ENCODE measurements around the gene CNTNAP5. TPM values are rescaled to one million over a fixed set of nuclear protein-coding genes. Genes with fewer than 3 reads are reported as not detected.

CNTNAP5 gene
- total and polyA plus RNA-seq, 3 donors from 2014 or later, result 0.29 to 0.39 (median 0.31) TPM

GRCh38 chr2:124798551-124798950, 773.5 kb downstream of the CNTNAP5 start:
- intact Hi-C loops (cut with DNase I; ENCODE audit: low total_unique reads), result no loop called here
- Histone ChIP-seq H3K27ac (no peak overlapping the region), H3K4me3 (no peak overlapping the region), H3K4me1 (no peaks in the 10 kb centered on the region), H3K27me3 (no peaks in the 10 kb centered on the region), H3K9me3 (no peaks in the 10 kb centered on the region), H3K36me3 (ENCODE audit: low read depth, missing control alignments) (no peaks in the 10 kb centered on the region)
- TF ChIP-seq POLR2A (IDR thresholded peaks at IDR 0.05), result no peak
- TF ChIP-seq CTCF (IDR thresholded peaks at IDR 0.05), result no peak
- DNase-seq, result no peak
- WGBS, 2 donors, result 54 to 75% methylated on average over 1 of the region's 1 CpG

DNA sequence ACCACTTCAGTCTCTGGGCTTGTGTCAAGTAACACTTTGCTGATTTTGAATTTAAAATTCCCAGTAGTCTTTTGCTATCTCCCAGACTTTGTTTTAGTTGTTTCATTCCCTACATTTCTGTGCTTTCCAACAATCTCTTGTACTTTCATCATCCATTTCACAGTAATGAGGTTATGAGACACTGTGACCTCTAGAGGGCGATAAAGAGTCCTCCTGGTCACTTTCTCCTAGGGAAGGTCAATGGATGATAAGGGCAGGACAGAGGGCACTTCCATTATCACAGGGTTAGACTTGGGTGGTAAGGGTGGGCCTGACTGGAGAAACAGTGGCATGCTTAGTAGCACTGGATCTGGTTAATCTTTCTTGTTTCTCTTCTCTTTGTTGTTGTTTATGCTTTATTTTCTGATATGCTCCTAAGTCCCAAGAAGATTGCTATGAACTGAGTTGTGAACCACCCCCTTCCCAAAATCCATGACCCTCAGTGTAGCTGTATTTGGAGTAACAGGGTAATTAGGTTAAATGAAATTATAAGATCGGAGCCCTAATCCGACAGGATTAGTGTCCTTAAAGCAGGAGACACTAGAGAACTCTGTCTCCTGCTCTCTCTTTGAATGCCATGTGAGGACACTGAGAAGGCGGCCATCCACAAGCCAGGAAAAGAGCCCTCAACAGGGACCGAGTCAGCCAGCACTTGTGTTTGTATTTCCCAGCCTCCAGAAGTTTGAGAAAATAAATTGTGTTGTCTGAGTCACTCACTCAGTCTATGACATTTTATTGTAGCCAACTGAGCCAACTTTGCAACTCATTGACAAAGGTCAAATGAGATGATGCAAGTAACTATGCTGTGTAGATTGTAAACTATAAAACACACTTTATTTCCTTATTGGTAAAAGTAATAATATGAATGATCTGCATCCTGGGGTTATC, 779.2 kb downstream of the CNTNAP5 start:
- WGBS, 2 donors, result 67 to 72% methylated on average over 5 of the region's 5 CpGs
- Histone ChIP-seq H3K4me3 (no peak overlapping the region), H3K27me3 (no peaks in the 10 kb centered on the region), H3K36me3 (ENCODE audit: low read depth, missing control alignments) (no peaks in the 10 kb centered on the region), H3K27ac (no peak overlapping the region), H3K4me1 (no peaks in the 10 kb centered on the region), H3K9me3 (no peaks in the 10 kb centered on the region)
- no peak for TF ChIP-seq POLR2A (IDR thresholded peaks at IDR 0.05)
- peak in 2 of 3 experiments; percentile 22 to 64 for TF ChIP-seq CTCF (IDR thresholded peaks at IDR 0.05)
- intact Hi-C loops (cut with DNase I; ENCODE audit: low total_unique reads), result no loop called here
- peak; percentile 20 for DNase-seq

DNA sequence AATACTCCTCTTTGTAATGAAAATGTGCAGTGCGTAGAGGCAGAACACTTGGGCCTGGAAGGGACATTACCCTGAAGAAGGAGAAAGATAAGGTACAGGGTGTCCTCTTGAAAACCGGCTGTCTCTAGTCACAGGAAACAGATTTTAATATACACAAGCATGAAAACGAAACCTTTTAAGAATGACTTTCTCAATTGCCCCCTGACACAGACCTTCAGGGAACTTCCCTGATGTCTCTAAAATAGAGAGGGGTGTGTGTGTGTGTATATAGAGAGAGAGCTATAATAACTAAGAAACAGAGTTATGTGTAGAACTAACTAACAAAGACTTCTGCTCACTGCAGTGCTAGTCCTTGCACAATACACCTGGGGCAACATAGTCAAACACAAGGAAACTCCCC, 780.0 kb downstream of the CNTNAP5 start:
- WGBS, 2 donors, result 44 to 54% methylated on average over 3 of the region's 3 CpGs
- TF ChIP-seq CTCF (IDR thresholded peaks at IDR 0.05) (no peak), POLR2A (IDR thresholded peaks at IDR 0.05) (no peak)
- no peak for DNase-seq
- H3K27ac ChIP-seq, result no peak overlapping the region
- H3K36me3 ChIP-seq (ENCODE audit: low read depth, missing control alignments), result no peaks in the 10 kb centered on the region
- H3K4me1 ChIP-seq, result no peaks in the 10 kb centered on the region
- H3K9me3 ChIP-seq, result no peaks in the 10 kb centered on the region
- intact Hi-C loops (cut with DNase I; ENCODE audit: low total_unique reads), result no loop called here
- no peak overlapping the region for H3K4me3 ChIP-seq
- no peaks in the 10 kb centered on the region for H3K27me3 ChIP-seq

DNA sequence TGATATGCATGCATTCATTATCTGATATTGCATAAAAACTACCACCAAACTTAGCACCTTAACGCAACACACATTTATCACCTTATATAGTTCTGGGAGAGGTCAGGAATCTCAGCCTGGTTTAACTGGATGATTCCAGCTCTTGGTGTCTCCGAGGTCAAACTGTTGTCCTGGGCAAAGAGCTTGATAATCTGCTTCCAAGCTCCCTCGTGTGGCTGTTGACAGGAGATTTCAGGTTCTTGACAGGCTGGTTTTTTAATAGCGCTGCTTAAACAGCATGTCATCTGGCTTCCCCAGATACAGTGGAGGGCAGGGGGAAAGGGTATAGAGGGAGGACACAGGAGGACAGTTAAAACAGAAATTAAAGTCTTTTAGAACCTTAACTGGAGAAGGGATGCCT, 785.0 kb downstream of the CNTNAP5 start:
- peak; percentile 62 for DNase-seq
- Histone ChIP-seq H3K36me3 (ENCODE audit: low read depth, missing control alignments) (no peaks in the 10 kb centered on the region), H3K27me3 (no peaks in the 10 kb centered on the region), H3K4me1 (no peaks in the 10 kb centered on the region), H3K4me3 (no peak overlapping the region), H3K27ac (no peak overlapping the region), H3K9me3 (no peaks in the 10 kb centered on the region)
- 44 to 57% methylated on average over 4 of the region's 4 CpGs for WGBS, 2 donors
- TF ChIP-seq CTCF (IDR thresholded peaks at IDR 0.05), result no peak
- no peak for TF ChIP-seq POLR2A (IDR thresholded peaks at IDR 0.05)
- intact Hi-C loops (cut with DNase I; ENCODE audit: low total_unique reads), result no loop called here
